HG02870 (cell line): ENCODE data around the gene LGR5.
"Not testable (repeated sequence)": the region's sequence is repeated elsewhere in the genome, so short reads cannot be mapped to it uniquely, and the experiment has no call there.

Source experiments
- ATAC-seq: cut with Tn5 transposase; IDR thresholded peaks from one replicate; pipeline ENCODE4 v1.9.1; 2021; ENCODE audit warnings: mild to moderate bottlenecking, moderate library complexity; ENCODE audit not compliant: unreplicated experiment

LGR5 gene

GRCh38 chr12:71546322-71546861 lies 106.8 kb downstream of the LGR5 start:
- ATAC-seq = peak; percentile 53

GRCh38 chr12:71548893-71549292 lies 109.3 kb downstream of the LGR5 start:
- ATAC-seq = no peak

GRCh38 chr12:71551529-71551928 lies 111.9 kb downstream of the LGR5 start:
- no peak for ATAC-seq

- no peak for ATAC-seq
These were observed 113.3 kb downstream of the LGR5 start for GRCh38 chr12:71552728-71553501.

- ATAC-seq = no peak
These were observed 115.6 kb downstream of the LGR5 start for GRCh38 chr12:71555191-71555590.

GRCh38 chr12:71555789-71556188 lies 116.2 kb downstream of the LGR5 start:
- not testable (repeated sequence) for ATAC-seq

- no peak for ATAC-seq
These were observed 116.8 kb downstream of the LGR5 start for GRCh38 chr12:71556448-71556847.

- ATAC-seq = no peak
These were observed 117.3 kb downstream of the LGR5 start for GRCh38 chr12:71556875-71557274.

- no peak for ATAC-seq
These were observed 118.8 kb downstream of the LGR5 start for GRCh38 chr12:71558445-71558844.

GRCh38 chr12:71562676-71563595 lies 123.3 kb downstream of the LGR5 start:
- ATAC-seq = no peak

GRCh38 chr12:71565535-71565934 lies 125.9 kb downstream of the LGR5 start:
- ATAC-seq = no peak

GRCh38 chr12:71566655-71567054 lies 127.1 kb downstream of the LGR5 start:
- no peak for ATAC-seq

- ATAC-seq = no peak
These were observed 127.9 kb downstream of the LGR5 start for GRCh38 chr12:71567537-71567936.

- not testable (repeated sequence) for ATAC-seq
These were observed 130.3 kb downstream of the LGR5 start for GRCh38 chr12:71569885-71570284.

- ATAC-seq = no peak
These were observed 136.9 kb downstream of the LGR5 start for GRCh38 chr12:71576496-71576895.

GRCh38 chr12:71578694-71579258 lies 139.2 kb downstream of the LGR5 start:
- no peak for ATAC-seq

- no peak for ATAC-seq
These were observed 141.6 kb downstream of the LGR5 start for GRCh38 chr12:71581206-71581605.

GRCh38 chr12:71582925-71583324 lies 143.3 kb downstream of the LGR5 start:
- no peak for ATAC-seq

GRCh38 chr12:71584356-71584755 lies 144.8 kb downstream of the LGR5 start:
- ATAC-seq = no peak

GRCh38 chr12:71585218-71585617 lies 145.6 kb downstream of the LGR5 start:
- ATAC-seq = no peak

GRCh38 chr12:71587012-71587411 lies 147.4 kb downstream of the LGR5 start:
- ATAC-seq = no peak
